ENCODE measurements around the gene HOXB6. TPM values are rescaled to one million over a fixed set of nuclear protein-coding genes. Genes with fewer than 3 reads are reported as not detected.
A peak's percentile ranks its signal among the peaks of the same experiment; 100 is the strongest.

HOXB6 gene
- total RNA-seq, 4 donors from 2014 or later = 0.88 to 18.2 (median 7.3) TPM; not detected in 1

GRCh38 chr17:48606892-48607614, 2.3 kb upstream of the HOXB6 start:
- intact Hi-C loops (cut with DNase I; ENCODE audit: low total_unique reads) = no loop called here
- peaks cover 12 to 90% of the 10 kb centered on the region in 2 donors for H3K27me3 ChIP-seq
- H3K27ac ChIP-seq = no peak overlapping the region
- no peak overlapping the region for H3K4me3 ChIP-seq
- H3K36me3 ChIP-seq = no peaks in the 10 kb centered on the region
- no peak for DNase-seq
- no peaks in the 10 kb centered on the region for H3K9me3 ChIP-seq
- H3K4me1 ChIP-seq = peaks cover 0 to 7% of the 10 kb centered on the region in 2 donors
- no peak for TF ChIP-seq CTCF (IDR thresholded peaks at IDR 0.05)
- no peak for TF ChIP-seq POLR2A (IDR thresholded peaks at IDR 0.05)

- H3K27me3 ChIP-seq = peaks cover 5 to 90% of the 10 kb centered on the region in 2 donors
- intact Hi-C loops (cut with DNase I; ENCODE audit: low total_unique reads) = no loop called here
- TF ChIP-seq POLR2A (IDR thresholded peaks at IDR 0.05) (no peak), CTCF (IDR thresholded peaks at IDR 0.05) (no peak)
- H3K36me3 ChIP-seq = no peaks in the 10 kb centered on the region
- DNase-seq = no peak
- no peak overlapping the region for H3K4me3 ChIP-seq
- H3K27ac ChIP-seq = no peak overlapping the region
- peaks cover 0 to 7% of the 10 kb centered on the region in 2 donors for H3K4me1 ChIP-seq
- no peaks in the 10 kb centered on the region for H3K9me3 ChIP-seq
These were observed 1.5 kb upstream of the HOXB6 start for GRCh38 chr17:48605991-48606891.

DNA sequence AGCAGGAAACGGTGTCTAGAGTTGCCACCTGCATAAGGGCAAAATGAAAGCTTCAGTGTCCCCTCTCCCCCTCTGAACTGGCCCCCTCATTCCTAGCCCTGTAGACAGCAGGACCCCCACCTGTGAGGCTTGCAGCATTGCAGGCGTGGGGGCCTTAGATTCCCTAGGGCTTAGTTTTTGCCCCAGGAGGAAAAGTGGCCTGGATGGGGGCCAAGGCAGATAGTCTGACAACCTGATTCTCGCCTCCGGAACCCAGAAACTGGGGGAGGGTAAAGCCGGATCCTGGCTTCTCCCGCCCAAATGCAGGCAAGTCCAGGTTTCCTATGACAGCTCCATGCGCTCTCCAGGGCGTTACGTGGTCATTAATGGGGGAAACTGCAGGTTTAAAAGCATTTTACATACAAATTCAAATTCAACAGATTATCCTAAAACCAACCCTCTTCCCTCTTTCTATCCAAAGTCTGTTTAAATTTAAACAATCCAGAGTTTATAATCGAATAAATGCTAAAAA, 678 bp upstream of the HOXB6 start:
- peak overlapping the region; percentile 3 to 65 for H3K27ac ChIP-seq
- no peak for DNase-seq
- H3K36me3 ChIP-seq = no peaks in the 10 kb centered on the region
- no peak for TF ChIP-seq CTCF (IDR thresholded peaks at IDR 0.05)
- TF ChIP-seq POLR2A (IDR thresholded peaks at IDR 0.05) = no peak
- H3K4me3 ChIP-seq = no peak overlapping the region
- H3K27me3 ChIP-seq = peaks cover under 1 to 87% of the 10 kb centered on the region in 2 donors
- intact Hi-C loops (cut with DNase I; ENCODE audit: low total_unique reads) = no loop called here
- peaks cover 0 to 5% of the 10 kb centered on the region in 2 donors for H3K4me1 ChIP-seq
- H3K9me3 ChIP-seq = no peaks in the 10 kb centered on the region

DNA sequence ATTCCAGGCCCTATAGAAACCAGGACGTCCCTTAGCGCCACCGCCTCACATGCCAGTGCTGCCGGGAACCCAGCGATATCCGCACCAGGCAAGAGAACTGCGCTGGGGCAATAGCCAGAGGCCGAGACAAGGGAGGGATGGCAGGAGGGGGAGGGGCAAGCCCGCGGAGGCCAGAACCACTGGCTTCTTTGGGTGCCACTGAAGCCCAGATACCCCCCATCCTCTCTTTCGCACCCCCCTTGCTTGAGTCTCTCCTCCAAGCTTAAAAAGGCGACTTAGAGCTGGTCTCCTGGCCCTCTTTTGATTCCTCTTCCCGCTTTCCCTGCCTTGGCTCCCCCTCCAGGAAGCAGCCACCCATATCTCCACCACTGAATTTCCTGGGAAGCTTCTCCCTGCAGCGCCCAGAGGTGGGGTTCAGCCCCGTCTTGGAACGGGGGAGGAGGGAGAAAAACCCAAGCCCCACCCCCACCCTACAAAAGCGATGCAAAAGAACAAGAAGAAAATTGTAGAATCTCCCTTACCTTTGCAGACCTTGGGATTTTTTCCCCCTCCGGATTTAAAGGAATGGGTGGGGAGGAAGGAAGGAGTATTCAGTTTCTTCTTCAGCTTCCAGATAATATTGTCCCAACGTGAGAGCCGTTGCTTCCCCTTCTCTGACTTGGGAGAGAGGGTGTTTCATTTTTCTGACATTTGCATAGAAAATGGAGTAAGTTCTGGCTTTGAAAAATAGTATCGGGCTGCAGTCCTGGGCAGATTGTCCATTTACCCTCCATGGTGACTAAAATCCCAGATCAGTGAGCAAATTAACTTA, 622 bp downstream of the HOXB6 start:
- TF ChIP-seq CTCF (IDR thresholded peaks at IDR 0.05) (no peak), POLR2A (IDR thresholded peaks at IDR 0.05) (peak in 1 of 2 donors; percentile 3)
- H3K36me3 ChIP-seq = no peaks in the 10 kb centered on the region
- H3K27ac ChIP-seq = peak overlapping the region; percentile 3 to 65
- DNase-seq = no peak
- H3K4me3 ChIP-seq = peak overlapping the region; percentile 17 to 21
- no peaks in the 10 kb centered on the region for H3K4me1 ChIP-seq
- H3K27me3 ChIP-seq = peaks cover 0 to 82% of the 10 kb centered on the region in 2 donors
- intact Hi-C loops (cut with DNase I; ENCODE audit: low total_unique reads) = no loop called here
- H3K9me3 ChIP-seq = no peaks in the 10 kb centered on the region

Measured in uterus (tissue), 4 donors.